Measurements from ENCODE around the gene D2HGDH. TPM values are rescaled to one million over a fixed set of nuclear protein-coding genes. Genes with fewer than 3 reads are reported as not detected.
"Not testable (repeated sequence)": the region's sequence is repeated elsewhere in the genome, so short reads cannot be mapped to it uniquely, and the experiment has no call there.

Gene D2HGDH
- total and polyA plus RNA-seq, 12 donors = 7.6 to 24.7 (median 19.1) TPM

GRCh38 chr2:241799522-241800197 lies 65.2 kb downstream of the D2HGDH start:
- Histone ChIP-seq H3K4me1 (peaks cover 9 to 19% (median 17%) of the 10 kb centered on the region in 9 donors), H3K9me3 (no peaks in the 10 kb centered on the region), H3K4me3 (no peak overlapping the region), H3K27ac (no peak overlapping the region), H3K27me3 (peaks cover 0 to 21% (median 19%) of the 10 kb centered on the region in 7 donors), H3K36me3 (no peaks in the 10 kb centered on the region)
- WGBS, 2 donors = 80 to 81% methylated on average over 10 of the region's 10 CpGs
- TF ChIP-seq, protein P1, sequence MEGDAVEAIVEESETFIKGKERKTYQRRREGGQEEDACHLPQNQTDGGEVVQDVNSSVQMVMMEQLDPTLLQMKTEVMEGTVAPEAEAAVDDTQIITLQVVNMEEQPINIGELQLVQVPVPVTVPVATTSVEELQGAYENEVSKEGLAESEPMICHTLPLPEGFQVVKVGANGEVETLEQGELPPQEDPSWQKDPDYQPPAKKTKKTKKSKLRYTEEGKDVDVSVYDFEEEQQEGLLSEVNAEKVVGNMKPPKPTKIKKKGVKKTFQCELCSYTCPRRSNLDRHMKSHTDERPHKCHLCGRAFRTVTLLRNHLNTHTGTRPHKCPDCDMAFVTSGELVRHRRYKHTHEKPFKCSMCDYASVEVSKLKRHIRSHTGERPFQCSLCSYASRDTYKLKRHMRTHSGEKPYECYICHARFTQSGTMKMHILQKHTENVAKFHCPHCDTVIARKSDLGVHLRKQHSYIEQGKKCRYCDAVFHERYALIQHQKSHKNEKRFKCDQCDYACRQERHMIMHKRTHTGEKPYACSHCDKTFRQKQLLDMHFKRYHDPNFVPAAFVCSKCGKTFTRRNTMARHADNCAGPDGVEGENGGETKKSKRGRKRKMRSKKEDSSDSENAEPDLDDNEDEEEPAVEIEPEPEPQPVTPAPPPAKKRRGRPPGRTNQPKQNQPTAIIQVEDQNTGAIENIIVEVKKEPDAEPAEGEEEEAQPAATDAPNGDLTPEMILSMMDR (IDR thresholded peaks at IDR 0.05) = no peak
- DNase-seq = no peak
- ATAC-seq = no peak
- intact Hi-C loops (cut with DNase I) = loop anchor here in 2 of 10 donors (10.0 kb wide), 1 partner anchor 65 kb away; the partner anchor contains the start of gene RTP5 (in 2 of the 2)

- not testable (repeated sequence) for H3K36me3 ChIP-seq, H3K4me3 ChIP-seq, ATAC-seq, H3K27ac ChIP-seq, DNase-seq, H3K9me3 ChIP-seq
- intact Hi-C loops (cut with DNase I) = loop anchor here in 2 of 10 donors (10.0 kb wide), 1 partner anchor 64 kb away; the partner anchor contains the start of gene RTP5 (in 2 of the 2)
- Histone ChIP-seq H3K27me3 (peaks cover 0 to 24% (median 20%) of the 10 kb centered on the region in 7 donors), H3K4me1 (peaks cover 10 to 22% (median 20%) of the 10 kb centered on the region in 9 donors)
- WGBS, 2 donors = 84 to 87% methylated on average over 35 of the region's 35 CpGs
These were observed 65.9 kb downstream of the D2HGDH start for GRCh38 chr2:241800198-241800903.

- DNase-seq = no peak
- Histone ChIP-seq H3K4me1 (peaks cover 10 to 22% (median 20%) of the 10 kb centered on the region in 9 donors), H3K9me3 (no peaks in the 10 kb centered on the region), H3K36me3 (no peaks in the 10 kb centered on the region), H3K4me3 (no peak overlapping the region), H3K27ac (no peak overlapping the region), H3K27me3 (peaks cover 0 to 24% (median 20%) of the 10 kb centered on the region in 7 donors)
- WGBS, 2 donors = 72 to 73% methylated on average over 44 of the region's 44 CpGs
- intact Hi-C loops (cut with DNase I) = loop anchor here in 2 of 10 donors (10.0 kb wide), 1 partner anchor 63 kb away; the partner anchor contains the start of gene RTP5 (in 2 of the 2)
- TF ChIP-seq, protein P1 (IDR thresholded peaks at IDR 0.05) = no peak
- peak in 2 of 8 donors; percentile 2 to 22 for ATAC-seq
These were observed 67.4 kb downstream of the D2HGDH start for GRCh38 chr2:241801611-241802420.

DNA sequence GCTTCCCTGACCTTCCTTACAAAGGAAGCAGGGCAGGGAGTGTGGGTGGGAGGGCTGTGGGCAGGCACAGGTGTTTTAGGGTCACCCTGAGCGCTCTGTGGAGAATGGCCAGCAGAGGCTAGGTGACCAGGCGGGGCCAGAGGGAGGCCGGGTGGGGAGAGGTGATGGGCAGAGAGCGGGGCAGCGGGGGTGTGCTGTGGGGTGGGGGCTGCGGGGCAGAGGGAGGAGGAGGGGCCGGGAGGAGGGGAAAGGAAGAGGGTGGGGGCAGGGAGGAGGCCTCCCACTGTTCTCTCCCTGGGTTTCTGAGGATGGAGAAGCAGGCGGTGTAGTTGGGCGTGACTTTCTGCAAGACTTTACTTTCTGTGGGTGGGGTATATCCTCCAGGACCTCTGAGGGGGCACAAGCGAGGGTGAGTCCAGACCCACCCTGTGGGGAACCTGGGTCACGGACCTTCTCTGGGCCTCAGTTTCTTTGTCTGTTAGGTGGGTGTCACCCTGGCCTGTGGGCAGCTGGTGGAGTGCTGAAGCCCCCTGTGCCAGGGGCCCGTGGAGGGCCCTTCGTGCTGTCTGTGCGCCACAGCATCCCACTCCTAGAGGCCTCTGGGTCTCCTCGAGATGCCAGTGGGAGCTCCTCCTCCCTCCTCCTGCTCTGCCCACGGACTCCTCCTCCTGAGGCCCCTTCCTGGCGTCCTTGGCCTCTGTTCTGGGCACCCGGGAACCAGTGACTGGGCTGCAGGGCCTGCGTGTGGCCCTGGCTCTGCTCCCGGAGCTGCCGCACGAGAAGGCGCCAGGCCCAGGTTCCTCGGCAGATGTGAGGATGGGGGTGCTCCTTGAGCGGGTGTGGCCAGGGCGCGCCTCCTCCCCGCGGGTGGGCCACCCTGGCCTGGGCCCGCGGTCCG lies 68.2 kb downstream of the D2HGDH start:
- 53 to 63% methylated on average over 23 to 32 of the region's 32 CpGs for WGBS, 2 donors
- ATAC-seq (peak in 3 of 8 donors; percentile 4 to 15 (median 8)), DNase-seq (peak in 1 of 2 donors; percentile 16)
- no peaks in the 10 kb centered on the region for H3K36me3 ChIP-seq
- H3K27ac ChIP-seq = no peak overlapping the region
- peaks cover 0 to 24% (median 20%) of the 10 kb centered on the region in 7 donors for H3K27me3 ChIP-seq
- H3K4me1 ChIP-seq = peaks cover 10 to 22% (median 20%) of the 10 kb centered on the region in 9 donors
- H3K4me3 ChIP-seq = peak overlapping the region in 7 of 10 donors; percentile 28 to 57 (median 52)
- no peaks in the 10 kb centered on the region for H3K9me3 ChIP-seq
- TF ChIP-seq, protein P1 (IDR thresholded peaks at IDR 0.05) = no peak
- intact Hi-C loops (cut with DNase I) = loop anchor here in 2 of 10 donors (10.0 kb wide), 1 partner anchor 62 kb away; the partner anchor contains the start of gene RTP5 (in 2 of the 2)

Measured in heart right ventricle (tissue), 16 donors.